ENCODE measurements around the gene ZC3H15.

ZC3H15 gene

GRCh38 chr2:186558512-186559276, 72.6 kb downstream of the ZC3H15 start:
- TF ChIP-seq YY1 (IDR thresholded peaks at IDR 0.05; ENCODE audit: insufficient read depth, insufficient read length) = no peak
- no peak for TF ChIP-seq ZNF274 (IDR thresholded peaks at IDR 0.05; ENCODE audit: low read depth, low read length)
- no peak for TF ChIP-seq SUZ12 (IDR thresholded peaks at IDR 0.05; ENCODE audit: extremely low read depth, insufficient read depth, insufficient read length)
- Histone ChIP-seq H3K4me3 (ENCODE audit: insufficient read length, low read depth) (no peak overlapping the region), H3K4me1 (ENCODE audit: insufficient read depth, insufficient read length) (no peaks in the 10 kb centered on the region), H3K9ac (ENCODE audit: insufficient read length, low read depth) (no peak overlapping the region), H3K9me3 (ENCODE audit: insufficient read depth, low read length) (0 out of 2 replicates have a peak, but pooled peaks cover 7% of the 10 kb centered on the region), H3K27me3 (ENCODE audit: insufficient read depth, insufficient read length) (no peaks in the 10 kb centered on the region), H3K36me3 (ENCODE audit: insufficient read depth, insufficient read length, low read length) (no peaks in the 10 kb centered on the region)
- no peak for DNase-seq (ENCODE audit: low read depth, low spot score)

Data from NT2/D1 (cell line).